GM19025 (cell line): Measurements from ENCODE around the gene NCBP2L.
"Not testable (repeated sequence)": the region's sequence is repeated elsewhere in the genome, so short reads cannot be mapped to it uniquely, and the experiment has no call there.

ENCODE experiments used
- ATAC-seq: cut with Tn5 transposase; IDR thresholded peaks from one replicate; pipeline ENCODE4 v1.9.1; 2021; ENCODE audit warnings: mild to moderate bottlenecking, low read depth, moderate library complexity; ENCODE audit not compliant: unreplicated experiment

NCBP2L gene

DNA sequence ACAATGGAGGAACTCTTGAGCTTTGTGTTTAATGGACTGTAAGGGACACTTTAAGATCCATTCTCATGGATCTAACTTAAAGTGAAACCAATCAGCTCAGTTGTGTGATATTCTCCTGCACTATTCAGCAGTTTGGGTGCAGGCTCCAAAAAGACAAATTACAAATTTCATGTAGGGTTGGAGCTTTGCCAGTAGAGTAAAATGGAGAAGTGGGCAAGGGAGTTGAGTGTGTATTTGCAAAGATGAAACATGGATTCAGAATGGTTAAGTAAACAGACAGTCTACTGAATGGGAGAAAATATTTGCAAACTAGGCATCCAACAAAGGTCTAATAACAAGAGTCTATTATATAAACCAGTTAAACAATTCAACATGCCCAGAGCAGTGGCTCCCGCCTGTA is 26.9 kb downstream of the NCBP2L start:
- no peak for ATAC-seq

DNA sequence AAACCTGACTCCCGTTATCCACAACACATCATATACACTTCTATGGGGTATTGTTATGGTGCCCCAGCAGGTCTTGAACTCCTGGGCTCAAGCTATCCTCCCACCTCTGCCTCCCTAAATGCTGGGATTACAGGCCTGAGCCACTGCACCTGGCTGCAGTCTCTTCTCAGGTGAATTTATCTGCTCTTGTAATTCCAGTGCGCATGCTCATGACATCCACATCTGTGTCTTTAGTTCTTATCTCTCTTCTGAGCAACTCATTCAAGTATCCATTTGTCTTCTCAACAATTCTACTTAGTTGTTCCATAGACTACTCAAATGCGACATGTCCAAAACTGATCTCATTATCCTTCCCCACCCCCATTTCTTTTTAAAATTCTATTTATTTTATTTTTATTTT is 27.6 kb downstream of the NCBP2L start:
- no peak for ATAC-seq

DNA sequence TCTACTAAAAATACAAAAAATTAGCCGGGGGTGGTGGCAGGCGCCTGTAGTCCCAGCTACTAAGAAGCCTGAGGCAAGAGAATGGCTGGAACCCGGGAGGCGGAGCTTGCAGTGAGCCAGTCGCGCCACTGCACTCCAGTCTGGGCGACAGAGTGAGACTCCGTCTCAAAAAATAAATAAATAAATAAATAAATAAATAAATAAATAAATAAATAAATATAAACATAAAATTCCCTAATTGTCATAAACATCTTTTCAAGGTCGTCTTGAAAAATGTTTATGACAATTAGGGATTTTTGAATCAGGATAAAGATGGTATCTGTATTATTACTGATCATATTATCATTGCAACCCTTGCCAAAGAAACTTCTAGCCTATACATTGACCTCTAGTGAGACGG is 32.5 kb downstream of the NCBP2L start:
- not testable (repeated sequence) for ATAC-seq

DNA sequence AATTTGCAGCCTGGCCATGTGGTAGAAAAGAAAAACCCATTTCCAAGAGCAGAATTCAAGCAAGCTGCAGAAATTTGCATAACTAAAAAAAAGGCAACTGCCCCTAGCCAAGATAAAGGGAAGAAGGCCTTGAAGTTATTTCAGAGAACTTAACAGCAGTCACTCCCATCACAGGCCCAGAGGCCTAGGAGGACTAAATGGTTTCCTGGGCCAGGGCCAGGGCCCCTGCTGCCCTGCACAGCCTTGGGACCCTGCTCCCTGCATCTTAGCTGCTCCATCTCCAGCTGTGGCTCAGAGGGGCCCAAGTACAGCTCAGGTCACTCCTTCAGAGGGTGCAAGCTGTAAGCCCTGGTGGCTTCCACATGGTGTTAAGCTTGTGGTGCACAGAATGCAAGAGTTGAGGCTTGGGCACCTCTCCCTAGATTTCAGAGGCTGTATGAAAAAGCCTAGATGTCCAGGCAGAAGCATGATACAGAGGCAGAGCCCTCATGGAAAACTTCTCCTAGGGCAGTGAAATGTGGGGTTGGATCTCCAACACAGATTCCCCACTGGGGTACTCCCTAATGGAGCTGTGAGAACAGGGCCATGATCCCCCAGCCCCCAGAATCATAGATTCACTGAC is 41.5 kb downstream of the NCBP2L start:
- ATAC-seq: no peak

DNA sequence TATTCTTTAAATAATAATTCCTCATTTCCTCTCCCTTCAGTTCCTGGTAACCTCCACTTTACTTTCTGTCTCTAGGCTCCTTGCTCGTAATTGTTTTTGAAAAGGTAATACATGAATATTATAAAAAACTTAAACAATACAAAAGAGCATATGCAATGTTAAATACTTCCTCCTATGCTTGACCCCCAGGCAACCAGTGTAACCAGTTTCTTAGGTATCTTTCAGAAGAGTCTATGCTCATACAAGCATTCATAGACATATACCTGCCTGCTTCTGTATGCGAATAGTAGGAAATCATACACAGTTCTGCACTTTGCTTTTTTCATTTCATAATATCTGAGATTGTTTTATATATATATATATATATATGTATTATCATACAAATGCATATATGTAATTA is 45.5 kb downstream of the NCBP2L start:
- no peak for ATAC-seq

DNA sequence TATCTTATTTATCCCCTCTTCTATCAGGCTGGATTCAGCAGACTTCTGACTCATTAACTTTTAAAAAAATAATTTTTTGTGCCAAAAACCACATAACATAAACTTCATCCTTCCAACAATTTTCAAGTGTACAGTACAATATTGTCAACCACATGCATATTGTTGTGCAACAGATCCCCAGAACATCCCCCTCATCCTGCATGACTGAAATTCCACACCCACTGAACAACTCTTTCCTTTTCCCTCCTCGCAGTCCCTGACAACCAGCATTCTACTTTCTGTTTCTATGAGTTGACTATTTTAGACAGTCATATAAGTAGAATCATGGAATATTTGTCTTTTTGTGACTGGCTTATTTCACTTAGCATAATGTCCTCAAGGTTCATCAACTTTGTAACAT is 45.9 kb downstream of the NCBP2L start:
- ATAC-seq: no peak

DNA sequence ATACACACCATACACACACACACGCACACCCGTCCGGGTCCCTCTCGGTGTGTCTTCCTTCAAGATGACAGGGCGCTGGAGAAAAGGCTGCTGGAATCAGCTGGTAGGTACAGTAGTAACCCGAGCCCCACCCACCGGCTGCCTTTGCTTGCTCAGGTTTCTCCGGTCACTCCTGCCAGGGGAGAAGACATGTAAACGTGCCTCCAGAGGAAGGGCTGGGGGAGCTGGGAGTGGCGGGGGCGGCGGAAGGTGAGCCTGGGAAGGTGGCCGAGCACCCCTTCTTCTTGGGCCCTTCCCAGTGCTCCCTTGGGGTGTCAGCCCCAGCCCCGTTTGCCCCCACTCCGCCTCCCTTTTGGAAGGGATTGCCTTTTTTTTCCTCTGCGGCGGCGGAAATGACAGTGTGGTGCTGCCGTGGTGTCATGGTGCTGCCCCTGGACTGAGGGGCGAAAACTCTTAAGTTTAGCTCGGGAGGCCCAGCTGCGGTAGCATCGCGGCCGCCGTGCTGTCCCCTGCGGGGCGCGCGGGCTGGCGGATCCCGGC is 48.2 kb downstream of the NCBP2L start, which contains the start of gene MID2:
TSS of gene MID2 (plus strand) at position 169 of the 540 bp plus-strand sequence. CDS start 561 bp downstream, outside the sequence.
- ATAC-seq: no peak

DNA sequence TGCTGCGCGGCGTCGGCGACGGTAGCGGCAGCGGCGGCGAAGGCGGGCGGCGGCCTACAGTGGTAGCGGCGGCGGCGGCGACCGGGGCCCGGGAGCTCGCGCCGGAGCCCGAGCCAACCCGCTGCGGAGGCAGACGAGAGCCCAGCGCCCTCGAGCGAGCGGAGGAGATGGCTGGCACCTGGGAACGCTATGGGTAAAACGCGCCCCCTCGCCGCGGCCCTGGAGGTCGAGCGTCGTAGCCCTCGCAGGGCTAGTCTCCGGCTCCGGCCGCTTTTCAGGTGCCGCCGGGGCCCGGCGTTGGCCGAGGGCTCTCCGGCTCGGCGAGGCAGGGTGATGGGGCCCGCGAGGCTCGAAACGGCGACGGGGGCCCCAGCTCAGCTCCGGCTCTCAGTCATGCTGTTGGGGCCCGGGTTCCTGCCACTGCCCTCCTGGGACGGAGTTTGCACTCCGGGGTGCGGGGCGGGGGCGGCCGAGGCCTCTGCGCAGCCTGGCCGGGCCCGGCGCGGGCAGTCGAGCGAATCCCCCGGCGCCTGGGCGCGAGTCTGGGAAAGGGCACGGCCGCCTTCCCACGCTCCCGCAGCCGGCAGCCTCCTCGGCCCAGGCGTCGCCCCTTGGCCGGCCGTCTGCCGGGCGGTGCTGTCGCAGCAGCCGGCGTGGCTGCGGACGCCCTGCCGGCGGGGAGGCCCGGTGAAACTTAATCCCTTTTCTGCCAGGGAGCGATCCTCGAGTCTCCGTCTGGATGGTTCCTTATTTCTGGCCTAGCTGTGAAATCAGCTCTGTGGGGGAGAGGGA is 48.9 kb downstream of the NCBP2L start:
- no peak for ATAC-seq

DNA sequence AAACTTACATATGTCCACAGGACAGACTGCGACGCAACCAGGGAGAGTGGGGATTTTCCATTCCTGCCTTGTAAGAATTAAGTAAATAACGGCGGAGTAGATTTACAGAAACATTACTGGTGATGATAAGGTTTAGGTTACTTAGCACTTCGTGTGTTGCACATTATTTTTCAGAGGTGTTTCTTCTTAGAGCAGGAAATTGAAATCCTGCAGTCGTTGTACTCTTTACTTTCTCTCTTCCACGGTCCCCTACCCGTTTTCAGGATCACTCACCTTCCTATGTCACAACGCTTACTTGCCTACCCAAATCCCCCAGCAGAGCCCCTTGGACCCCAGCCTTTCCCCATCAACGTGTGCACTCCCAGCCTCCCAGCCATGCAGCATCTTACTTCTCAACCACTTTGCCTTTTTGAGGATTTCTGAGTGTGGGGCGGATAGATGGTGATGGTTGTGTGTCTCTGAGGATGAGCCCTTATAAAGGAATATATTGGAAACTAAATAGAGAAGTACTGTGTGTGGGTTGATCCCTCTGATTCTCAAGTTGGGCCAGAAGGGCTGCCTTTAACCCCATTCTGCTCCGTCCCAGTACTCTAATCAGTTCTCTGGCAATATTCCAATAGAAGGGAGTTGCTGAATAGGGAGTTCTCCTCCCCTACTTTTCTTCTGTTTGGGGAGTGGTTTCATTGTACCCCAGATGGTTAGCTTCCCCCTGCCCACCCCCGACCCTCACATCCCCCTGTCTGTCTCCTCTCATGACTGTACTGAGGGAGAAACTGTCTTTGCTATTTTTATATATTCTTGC is 49.7 kb downstream of the NCBP2L start:
- no peak for ATAC-seq

DNA sequence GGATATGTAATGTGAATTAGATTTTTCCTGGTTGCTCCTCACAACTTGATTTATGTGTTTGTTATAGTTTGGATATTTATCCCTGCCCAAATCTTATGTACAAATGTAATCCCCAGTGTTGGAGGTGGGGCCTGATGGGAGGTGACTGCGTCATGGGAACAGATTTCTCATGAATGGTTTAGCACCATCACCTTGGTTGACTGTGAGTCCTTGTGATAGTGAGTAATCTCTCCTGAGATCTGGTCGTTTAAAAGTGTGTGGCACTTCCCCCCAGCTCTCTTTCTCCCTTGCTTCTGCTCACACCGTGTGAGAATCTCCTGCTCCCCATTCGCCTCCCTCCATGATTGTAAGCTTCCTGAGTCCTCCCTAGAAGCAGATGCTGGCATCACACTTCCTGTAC is 50.3 kb downstream of the NCBP2L start:
- ATAC-seq: no peak

DNA sequence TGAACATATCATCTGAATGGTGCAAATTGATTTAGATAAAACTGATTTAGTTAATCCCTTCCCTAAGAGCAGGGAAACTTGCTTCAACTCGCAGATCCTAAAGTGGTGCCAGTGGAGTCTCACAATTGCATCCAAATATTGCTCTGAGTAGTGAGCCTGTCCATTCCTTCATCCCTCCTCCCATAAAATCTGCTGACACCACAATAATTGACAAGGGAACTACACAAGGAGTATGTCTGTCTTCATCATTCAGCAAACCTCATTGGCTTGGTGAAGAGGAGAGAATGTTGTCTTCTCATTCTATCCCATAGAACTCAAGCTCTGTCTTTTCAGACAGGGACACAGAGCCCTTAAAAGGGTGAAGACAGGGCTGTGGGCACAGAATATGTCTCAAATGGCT is 52.3 kb downstream of the NCBP2L start:
- no peak for ATAC-seq

DNA sequence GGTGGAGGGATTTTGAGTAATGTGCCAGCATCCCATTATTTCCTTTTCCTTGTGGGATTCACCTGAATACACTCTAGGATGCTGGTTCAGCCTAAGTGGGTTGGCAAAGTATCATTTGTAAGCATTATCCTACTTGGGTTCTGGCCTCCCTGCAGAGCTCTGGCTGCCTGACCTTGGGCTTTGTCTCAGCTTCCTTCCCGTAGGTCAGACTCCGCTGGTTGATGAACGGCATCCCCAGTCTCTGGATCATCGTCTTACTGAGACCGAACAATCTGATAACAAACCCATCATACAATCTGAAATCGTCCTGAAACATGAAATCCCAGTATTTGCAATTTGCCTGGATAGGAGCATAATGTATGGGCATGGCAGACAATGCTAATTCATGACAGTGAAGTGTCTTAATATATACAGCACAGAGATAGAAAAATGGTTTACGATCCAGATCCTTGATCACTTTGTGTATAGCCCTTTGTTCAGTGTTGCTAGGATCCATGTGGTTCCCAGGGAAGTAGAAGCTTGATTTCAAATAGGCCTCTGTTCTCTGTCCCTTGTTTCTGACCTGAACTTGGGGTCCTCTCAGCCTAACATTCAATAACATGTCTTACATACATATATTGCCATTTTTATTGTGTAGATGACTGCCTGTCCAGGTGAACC is 53.7 kb downstream of the NCBP2L start:
- ATAC-seq: no peak

DNA sequence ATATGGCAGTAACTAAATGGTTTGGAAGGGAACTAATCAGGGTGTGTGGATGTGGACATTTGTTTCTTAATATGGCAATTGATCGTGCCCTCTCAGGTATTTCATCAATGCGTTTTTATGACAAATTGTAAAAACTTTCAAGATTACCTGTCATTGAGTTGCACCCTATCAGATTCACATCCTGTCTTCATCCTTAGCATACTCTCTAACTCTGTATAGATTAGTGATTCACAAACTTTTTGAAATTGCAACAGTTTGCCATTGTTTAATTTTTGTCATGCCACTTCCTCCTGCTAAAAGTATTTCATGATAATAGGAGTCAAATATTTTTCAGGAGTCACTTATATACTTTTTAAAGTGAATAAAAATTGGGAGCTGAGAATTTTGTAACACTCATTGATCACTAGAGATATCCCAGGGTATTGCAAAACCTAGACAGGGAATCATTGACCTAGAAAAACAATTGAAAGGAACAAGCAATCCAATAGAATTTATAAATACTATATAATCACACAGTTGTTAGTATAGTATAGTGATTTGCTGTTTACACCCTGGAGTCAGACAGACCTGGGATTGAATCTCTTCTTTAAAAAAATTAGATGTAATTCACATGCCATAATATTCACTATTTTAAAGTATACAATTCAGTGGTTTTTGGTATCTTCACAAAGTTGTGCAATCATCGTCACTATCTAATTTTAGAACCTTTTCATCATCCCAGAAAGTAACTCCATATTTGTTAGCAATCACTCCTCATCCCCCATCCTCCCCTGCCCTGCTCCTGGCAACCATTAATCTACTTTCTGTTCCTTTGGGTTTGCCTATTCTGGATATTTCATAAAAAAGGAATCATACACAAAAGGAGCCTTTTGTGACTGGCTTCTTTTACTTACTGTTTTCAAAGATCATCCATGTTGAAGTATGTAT is 57.0 kb downstream of the NCBP2L start:
- no peak for ATAC-seq

DNA sequence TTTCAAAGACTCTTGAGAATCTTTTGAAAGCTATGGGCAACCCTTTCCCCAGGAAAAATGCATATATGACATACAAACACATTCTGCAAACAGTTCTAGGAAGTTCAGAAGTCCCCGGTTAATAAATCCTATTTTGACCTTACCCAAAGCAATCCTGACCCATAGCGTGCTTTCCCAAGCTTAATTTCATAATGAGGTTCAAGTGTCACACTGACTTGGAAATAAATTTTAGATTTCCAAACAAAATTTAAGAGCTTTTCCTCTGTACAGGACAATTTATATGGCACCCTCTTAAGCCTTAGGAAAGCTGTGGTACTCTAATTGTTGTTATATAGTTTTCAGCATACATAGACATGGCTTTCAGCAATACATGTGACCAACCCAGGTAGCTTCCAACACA is 59.4 kb downstream of the NCBP2L start:
- no peak for ATAC-seq

DNA sequence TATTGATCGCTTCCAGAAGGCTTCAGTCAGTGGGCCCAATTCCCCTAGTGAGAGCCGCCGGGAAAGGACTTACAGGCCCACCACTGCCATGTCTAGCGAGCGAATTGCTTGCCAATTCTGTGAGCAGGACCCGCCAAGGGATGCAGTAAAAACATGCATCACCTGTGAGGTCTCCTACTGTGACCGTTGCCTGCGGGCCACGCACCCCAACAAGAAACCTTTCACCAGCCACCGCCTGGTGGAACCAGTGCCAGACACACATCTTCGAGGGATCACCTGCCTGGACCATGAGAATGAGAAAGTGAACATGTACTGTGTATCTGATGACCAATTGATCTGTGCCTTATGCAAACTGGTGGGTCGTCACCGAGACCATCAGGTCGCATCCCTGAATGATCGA is 63.4 kb downstream of the NCBP2L start:
- ATAC-seq: no peak

DNA sequence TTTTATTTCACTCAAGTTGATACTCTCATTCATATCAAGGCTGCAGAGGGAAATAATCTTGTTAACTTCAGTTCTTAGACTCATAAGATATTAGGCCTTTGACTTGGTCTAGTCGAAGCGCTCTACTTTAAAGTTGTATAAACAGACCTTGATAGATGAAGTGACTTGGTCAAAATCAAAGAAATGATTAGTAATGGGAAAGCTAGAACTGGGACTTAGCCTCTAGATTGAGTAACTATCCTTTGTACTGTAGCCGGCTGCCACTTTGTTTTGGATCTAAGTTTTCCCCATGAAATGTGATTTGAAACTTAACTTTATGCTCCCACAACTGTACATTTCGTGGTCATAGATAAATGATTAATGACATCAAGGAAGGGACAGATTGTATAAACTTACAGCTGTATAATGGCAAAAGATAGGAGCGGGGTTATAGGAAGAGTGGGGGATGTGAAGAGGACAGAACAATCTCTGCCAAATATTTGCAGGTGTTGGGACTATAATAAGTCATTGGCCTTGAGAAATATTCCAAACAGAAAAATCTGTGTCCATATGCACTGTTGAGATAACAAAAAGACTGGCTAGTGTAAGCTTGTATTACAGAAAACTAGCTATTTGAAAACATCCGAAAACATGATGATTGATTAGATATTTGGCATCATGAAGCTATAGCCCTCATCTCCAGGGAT is 65.3 kb downstream of the NCBP2L start:
- no peak for ATAC-seq
